CD4-positive, CD25-positive, alpha-beta regulatory T cell (primary cell): ENCODE results near the gene SECISBP2. TPM values are rescaled to one million over a fixed set of nuclear protein-coding genes. Genes with fewer than 3 reads are reported as not detected.
A peak's percentile ranks its signal among the peaks of the same experiment; 100 is the strongest.

Experiments used
- ATAC-seq, 2 donors: fragments of 150-1000 bp; cut with Tn5 transposase; one replicate each; pipeline ENCODE4 v1.10.0; 2021; ENCODE audit warnings: low read depth in 2 of 2, moderate number of reproducible peaks in 2 of 2, moderate library complexity in 1 of 2
- DNase-seq, 3 donors: peaks; one replicate each; pipeline versions ENCODE4 v3.0.0 to v3.0.0-alpha.2; 2012 to 2022; ENCODE audit warnings: mixed read lengths in 1 of 3
- H3K27ac ChIP-seq: one replicate; pipeline ENCODE4 v1.7.0; 2013; ENCODE audit warnings: mild to moderate bottlenecking, low read length; ENCODE audit not compliant: insufficient read depth, poor library complexity, severe bottlenecking
- H3K27me3 ChIP-seq: one replicate; pipeline ENCODE4 v1.7.0; 2013; ENCODE audit warnings: low read length; ENCODE audit not compliant: control insufficient read depth, insufficient read depth
- H3K36me3 ChIP-seq: one replicate; pipeline ENCODE4 v1.7.0; 2013; ENCODE audit warnings: mild to moderate bottlenecking, low read length, moderate library complexity; ENCODE audit not compliant: control insufficient read depth, insufficient read depth
- H3K4me1 ChIP-seq: 2 replicates; pipeline ENCODE4 v1.7.0; 2013; ENCODE audit warnings: mild to moderate bottlenecking, low read length; ENCODE audit not compliant: insufficient read depth, control insufficient read depth, poor library complexity, severe bottlenecking
- H3K4me3 ChIP-seq: one replicate; pipeline ENCODE4 v1.7.0; 2013; ENCODE audit warnings: low read depth, mild to moderate bottlenecking, low read length, moderate library complexity
- H3K9me3 ChIP-seq, 2 experiments: 1 replicate in 1 of 2; 2 replicates in 1 of 2; pipeline ENCODE4 v1.7.0; 2013; ENCODE audit warnings: low read length in 2 of 2, mild to moderate bottlenecking in 1 of 2, moderate library complexity in 1 of 2; ENCODE audit not compliant: control insufficient read depth in 2 of 2
- H3K27ac Mint-ChIP-seq, 3 donors: one replicate each; pipeline ENCODE4 v1.8.0; 2020 to 2022; ENCODE audit warnings: mild to moderate bottlenecking in 3 of 3, mixed read lengths in 3 of 3, moderate library complexity in 2 of 3
- H3K27me3 Mint-ChIP-seq: one replicate; pipeline ENCODE4 v1.8.0; 2022; ENCODE audit warnings: mild to moderate bottlenecking, mixed read lengths
- H3K36me3 Mint-ChIP-seq: one replicate; pipeline ENCODE4 v1.8.0; 2020; ENCODE audit warnings: mixed read lengths
- H3K4me1 Mint-ChIP-seq, 4 donors: one replicate each; pipeline ENCODE4 v1.8.0; 2020 to 2022; ENCODE audit warnings: mixed read lengths in 4 of 4, mild to moderate bottlenecking in 1 of 4
- H3K4me3 Mint-ChIP-seq, 4 donors: one replicate each; pipeline ENCODE4 v1.8.0; 2020 to 2022; ENCODE audit warnings: mild to moderate bottlenecking in 4 of 4, mixed read lengths in 4 of 4, moderate library complexity in 3 of 4
- H3K9me3 Mint-ChIP-seq, 7 donors: one replicate each; pipeline ENCODE4 v1.8.0; 2020 to 2022; ENCODE audit warnings: mixed read lengths in 7 of 7, mild to moderate bottlenecking in 3 of 7, moderate library complexity in 2 of 7
- polyA plus RNA-seq, 4 donors: library from polyadenylated mRNA; unstranded; fragments of 300-500 nt; fragmentation: Illumina TruSeq; gene quantifications; one replicate each; pipeline ENCODE4 v1.2.3, GENCODE V29; 2021
- total RNA-seq: library from RNA; stranded (reverse); gene quantifications from one replicate; pipeline ENCODE4 v1.2.3, GENCODE V29; 2022

Gene SECISBP2
- total and polyA plus RNA-seq, 5 donors from 2014 or later = 19.2 to 129 (median 26.6) TPM

DNA sequence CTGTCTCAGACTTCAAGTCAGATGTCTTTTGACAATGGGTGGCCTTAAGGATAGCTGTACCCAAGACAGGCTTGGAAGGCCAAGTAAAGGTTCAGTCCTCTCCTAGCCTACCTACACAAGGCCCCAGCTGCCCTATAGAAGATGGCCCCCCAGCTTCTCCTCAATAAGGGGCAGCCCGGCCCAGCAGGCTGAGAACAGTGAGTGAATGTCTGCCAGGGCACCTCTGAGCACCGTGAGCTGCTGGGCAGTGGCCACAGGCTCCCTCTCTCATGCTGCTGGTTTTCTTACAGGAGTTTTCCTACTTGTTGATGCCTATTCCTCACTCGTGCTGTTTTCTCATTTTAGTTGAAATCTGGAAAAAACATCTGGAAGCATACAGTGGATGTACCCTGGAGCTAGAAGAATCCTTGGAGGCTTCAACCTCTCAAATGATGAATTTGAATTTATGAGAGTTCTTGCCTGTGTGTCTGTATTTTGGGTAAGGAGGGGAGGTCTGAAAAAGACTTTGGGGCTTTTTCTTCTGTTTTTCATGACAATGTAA, 40.1 kb downstream of the SECISBP2 start:
- Histone ChIP-seq H3K27me3 (no peaks in the 10 kb centered on the region), H3K4me1 (no peaks in the 10 kb centered on the region), H3K36me3 (peaks cover 93% of the 10 kb centered on the region), H3K9me3 (no peaks in the 10 kb centered on the region), H3K4me3 (no peak overlapping the region), H3K27ac (no peak overlapping the region)
- H3K4me1 Mint-ChIP-seq = peaks cover 0 to 26% (median 13%) of the 10 kb centered on the region in 4 donors
- peaks cover 49% of the 10 kb centered on the region for H3K36me3 Mint-ChIP-seq
- no peaks in the 10 kb centered on the region for H3K9me3 Mint-ChIP-seq
- no peak overlapping the region for H3K4me3 Mint-ChIP-seq
- ATAC-seq (no peak), DNase-seq (no peak)
- H3K27me3 Mint-ChIP-seq = no peaks in the 10 kb centered on the region
- H3K27ac Mint-ChIP-seq = peak overlapping the region; percentile 42 to 82 (median 49)

DNA sequence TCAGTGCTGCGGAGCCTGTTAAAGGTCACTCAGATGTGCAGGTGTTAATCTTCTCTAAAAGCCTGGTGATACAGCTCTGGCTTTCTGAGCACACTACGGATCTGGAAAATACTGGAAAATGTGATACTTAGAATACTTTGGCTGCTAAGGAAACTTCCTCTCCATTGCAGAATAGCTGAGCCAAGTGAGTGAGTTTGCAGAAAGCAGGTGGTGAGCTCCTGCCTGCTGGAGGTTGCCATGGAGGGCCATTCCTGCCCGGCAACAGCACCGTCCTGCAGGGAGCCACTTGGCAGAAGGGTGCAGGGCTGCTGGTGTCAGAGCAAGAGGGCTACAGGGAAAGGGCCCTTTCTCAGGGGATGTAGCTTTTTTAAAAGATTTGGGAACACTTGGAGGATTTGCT, 40.7 kb downstream of the SECISBP2 start:
- H3K4me1 ChIP-seq = no peaks in the 10 kb centered on the region
- H3K4me3 ChIP-seq = no peak overlapping the region
- H3K27ac Mint-ChIP-seq = peak overlapping the region; percentile 42 to 82 (median 49)
- no peaks in the 10 kb centered on the region for H3K9me3 Mint-ChIP-seq
- H3K4me3 Mint-ChIP-seq = no peak overlapping the region
- H3K36me3 ChIP-seq = peaks cover 87% of the 10 kb centered on the region
- H3K36me3 Mint-ChIP-seq = peaks cover 45% of the 10 kb centered on the region
- ATAC-seq (no peak), DNase-seq (no peak)
- H3K4me1 Mint-ChIP-seq = peaks cover 0 to 22% (median 11%) of the 10 kb centered on the region in 4 donors
- no peaks in the 10 kb centered on the region for H3K27me3 Mint-ChIP-seq
- no peaks in the 10 kb centered on the region for H3K9me3 ChIP-seq
- no peaks in the 10 kb centered on the region for H3K27me3 ChIP-seq
- H3K27ac ChIP-seq = no peak overlapping the region

DNA sequence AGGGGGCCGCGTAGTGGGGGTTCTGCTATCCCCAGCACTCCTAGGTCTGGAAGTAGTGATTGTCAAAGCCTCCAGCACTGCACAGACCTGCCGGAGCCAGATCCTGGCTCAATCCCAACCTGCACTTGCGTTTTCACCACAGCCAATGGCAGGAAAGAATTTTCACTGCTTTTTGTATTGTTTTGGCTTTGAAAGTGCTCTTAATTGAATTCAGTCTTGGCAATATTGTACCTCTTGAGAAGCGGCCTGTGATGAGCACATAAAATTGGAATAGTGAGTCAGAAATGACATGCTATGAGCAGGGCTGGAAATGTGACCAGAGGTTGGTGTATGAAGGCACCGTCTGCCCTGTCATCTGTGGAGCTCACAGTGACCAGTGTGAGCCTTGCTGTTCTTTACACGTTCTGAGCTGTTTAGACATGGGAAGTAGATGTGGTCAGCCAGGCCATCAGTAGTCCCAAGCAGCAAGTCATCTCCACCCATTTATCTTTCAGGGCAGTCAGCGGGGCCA, 41.5 kb downstream of the SECISBP2 start:
- Histone ChIP-seq H3K27ac (no peak overlapping the region), H3K27me3 (no peaks in the 10 kb centered on the region), H3K4me3 (no peak overlapping the region), H3K4me1 (no peaks in the 10 kb centered on the region), H3K9me3 (no peaks in the 10 kb centered on the region), H3K36me3 (peaks cover 79% of the 10 kb centered on the region)
- no peak for DNase-seq
- H3K4me1 Mint-ChIP-seq = peaks cover 0 to 21% (median 11%) of the 10 kb centered on the region in 4 donors
- H3K9me3 Mint-ChIP-seq = no peaks in the 10 kb centered on the region
- H3K27ac Mint-ChIP-seq = no peak overlapping the region
- peaks cover 39% of the 10 kb centered on the region for H3K36me3 Mint-ChIP-seq
- H3K27me3 Mint-ChIP-seq = no peaks in the 10 kb centered on the region
- no peak for ATAC-seq
- H3K4me3 Mint-ChIP-seq = no peak overlapping the region

DNA sequence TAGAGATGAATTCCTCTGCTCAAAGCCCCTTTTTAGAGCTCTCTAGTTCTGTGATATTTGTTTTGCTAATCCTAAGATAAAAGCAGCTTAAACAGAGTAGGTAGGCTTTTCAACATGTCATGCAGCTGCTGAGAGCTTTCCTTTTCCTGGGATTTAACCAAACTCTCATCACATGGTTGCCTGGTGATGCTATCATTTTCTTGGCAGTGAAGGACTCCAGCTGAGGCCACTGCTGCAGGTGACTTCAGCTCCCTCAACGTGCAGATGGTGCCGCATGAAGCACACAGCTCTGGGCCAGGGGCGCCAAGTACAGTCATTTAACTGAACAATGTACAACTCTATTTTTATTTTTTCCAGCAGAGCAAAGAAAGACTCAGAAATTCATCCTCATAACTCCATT, 42.2 kb downstream of the SECISBP2 start:
- Mint-ChIP-seq H3K27me3 (no peaks in the 10 kb centered on the region), H3K4me1 (peaks cover 0 to 21% (median 11%) of the 10 kb centered on the region in 4 donors), H3K27ac (peak overlapping the region in 2 of 3 donors; percentile 81 to 89), H3K36me3 (peaks cover 39% of the 10 kb centered on the region), H3K9me3 (no peaks in the 10 kb centered on the region), H3K4me3 (peak overlapping the region in 1 of 4 donors; percentile 63)
- Histone ChIP-seq H3K9me3 (no peaks in the 10 kb centered on the region), H3K27me3 (no peaks in the 10 kb centered on the region), H3K4me1 (no peaks in the 10 kb centered on the region), H3K27ac (no peak overlapping the region), H3K4me3 (no peak overlapping the region), H3K36me3 (peaks cover 72% of the 10 kb centered on the region)
- no peak for ATAC-seq
- DNase-seq = no peak

DNA sequence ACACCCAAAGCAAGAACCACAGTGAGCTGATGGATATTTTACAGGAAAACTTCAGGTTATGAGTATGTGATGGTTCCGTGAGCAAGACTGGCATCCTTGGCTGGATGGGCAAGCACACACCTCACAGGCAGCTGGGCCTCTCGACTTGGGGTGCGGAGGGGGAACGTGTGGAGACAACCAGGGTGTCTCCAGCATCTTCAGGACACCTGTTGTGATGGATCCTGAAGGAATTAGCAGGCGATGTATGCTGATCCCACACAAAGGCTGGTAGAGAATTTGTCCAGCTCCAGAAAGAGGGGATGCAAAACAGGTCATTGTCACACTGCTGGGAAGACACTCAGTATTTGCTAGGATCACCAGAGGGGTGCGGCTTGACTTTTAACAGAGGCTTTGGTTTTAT, 42.7 kb downstream of the SECISBP2 start:
- H3K4me1 Mint-ChIP-seq = peaks cover 0 to 21% (median 11%) of the 10 kb centered on the region in 4 donors
- no peak overlapping the region for H3K27ac ChIP-seq
- no peaks in the 10 kb centered on the region for H3K9me3 ChIP-seq
- peak overlapping the region in 1 of 4 donors; percentile 3 for H3K4me3 Mint-ChIP-seq
- no peaks in the 10 kb centered on the region for H3K27me3 ChIP-seq
- peak overlapping the region in 2 of 3 donors; percentile 42 to 89 for H3K27ac Mint-ChIP-seq
- H3K4me1 ChIP-seq = no peaks in the 10 kb centered on the region
- no peaks in the 10 kb centered on the region for H3K27me3 Mint-ChIP-seq
- ATAC-seq (no peak), DNase-seq (no peak)
- H3K4me3 ChIP-seq = no peak overlapping the region
- no peaks in the 10 kb centered on the region for H3K9me3 Mint-ChIP-seq
- peaks cover 34% of the 10 kb centered on the region for H3K36me3 Mint-ChIP-seq
- peaks cover 67% of the 10 kb centered on the region for H3K36me3 ChIP-seq

DNA sequence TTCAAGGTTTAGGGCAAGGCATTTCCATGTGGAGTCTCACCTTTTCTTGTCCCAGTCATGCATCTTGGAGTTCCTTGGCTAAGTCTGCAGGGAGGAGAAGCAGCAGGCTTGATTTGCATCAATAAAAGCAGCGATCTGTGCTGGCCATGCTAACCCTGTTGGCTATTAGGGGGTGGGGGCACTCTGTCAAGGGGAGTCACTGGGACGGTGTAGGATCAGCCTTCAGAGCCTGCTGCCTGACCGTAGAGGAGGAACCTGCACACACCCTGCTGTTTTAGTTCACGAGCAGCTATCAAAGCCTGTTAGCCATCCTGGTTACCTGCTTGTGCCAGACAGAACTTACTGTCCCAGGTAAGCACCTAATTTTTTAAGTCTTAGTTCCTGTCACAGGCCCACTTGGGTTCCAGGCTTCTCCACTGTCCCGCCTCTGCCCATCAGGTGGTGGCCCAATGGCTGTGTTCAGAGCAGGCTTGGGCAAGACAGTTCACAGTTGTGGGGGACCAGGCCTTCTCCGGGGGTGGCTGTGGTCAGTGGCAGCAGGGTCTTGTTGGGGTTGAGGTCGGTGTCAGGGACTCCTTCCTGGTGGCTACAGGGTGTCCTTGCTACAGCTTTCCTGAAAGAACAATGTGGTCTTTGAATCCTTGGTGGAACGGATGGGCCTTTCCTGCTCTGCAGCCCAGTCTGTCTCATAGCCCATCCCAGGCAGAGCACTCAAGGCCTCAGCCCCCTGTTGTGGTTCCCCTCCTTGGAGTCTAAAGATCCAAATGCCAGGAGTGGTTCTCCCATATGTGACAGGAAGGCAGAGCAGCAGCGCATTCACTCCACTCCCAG, 43.7 kb downstream of the SECISBP2 start:
- peaks cover 28% of the 10 kb centered on the region for H3K36me3 Mint-ChIP-seq

GRCh38 chr9:89362647-89363310, 44.5 kb downstream of the SECISBP2 start:
- peaks cover 50% of the 10 kb centered on the region for H3K36me3 ChIP-seq
- H3K27ac ChIP-seq = no peak overlapping the region

More for the DNA sequence above, 43.7 kb downstream of the SECISBP2 start:
- Mint-ChIP-seq H3K27me3 (no peaks in the 10 kb centered on the region), H3K4me1 (peaks cover 0 to 26% (median 8%) of the 10 kb centered on the region in 4 donors), H3K4me3 (peak overlapping the region in 1 of 4 donors; percentile 47), H3K27ac (no peak overlapping the region), H3K9me3 (no peaks in the 10 kb centered on the region)
- H3K4me1 ChIP-seq = no peaks in the 10 kb centered on the region
- H3K4me3 ChIP-seq = no peak overlapping the region
- no peak overlapping the region for H3K27ac ChIP-seq
- DNase-seq (no peak), ATAC-seq (no peak)
- H3K27me3 ChIP-seq = no peaks in the 10 kb centered on the region
- H3K9me3 ChIP-seq = no peaks in the 10 kb centered on the region
- peaks cover 57% of the 10 kb centered on the region for H3K36me3 ChIP-seq

More at GRCh38 chr9:89362647-89363310, 44.5 kb downstream of the SECISBP2 start:
- Mint-ChIP-seq H3K36me3 (peaks cover 25% of the 10 kb centered on the region), H3K9me3 (no peaks in the 10 kb centered on the region), H3K4me3 (no peak overlapping the region), H3K27me3 (no peaks in the 10 kb centered on the region), H3K4me1 (peaks cover 0 to 20% (median 8%) of the 10 kb centered on the region in 4 donors), H3K27ac (peak overlapping the region in 1 of 3 donors; percentile 77)
- Histone ChIP-seq H3K9me3 (no peaks in the 10 kb centered on the region), H3K27me3 (no peaks in the 10 kb centered on the region), H3K4me1 (no peaks in the 10 kb centered on the region), H3K4me3 (no peak overlapping the region)
- no peak for ATAC-seq
- no peak for DNase-seq
